GM21576 (cell line): Measurements from ENCODE around the gene SIGLEC8.
"Not testable (repeated sequence)": the region's sequence is repeated elsewhere in the genome, so short reads cannot be mapped to it uniquely, and the experiment has no call there.

ENCODE experiments used
- ATAC-seq: cut with Tn5 transposase; IDR thresholded peaks from one replicate; pipeline ENCODE4 v1.9.1; 2021; ENCODE audit warnings: mild to moderate bottlenecking, moderate library complexity; ENCODE audit not compliant: unreplicated experiment

SIGLEC8 gene

GRCh38 chr19:51458051-51458645, at the start of gene SIGLEC8:
TSS of gene SIGLEC8 (minus strand) at chr19:51458454. CDS start at chr19:51458387, 67 bp downstream.
- ATAC-seq: no peak

- no peak for ATAC-seq
These were observed 49.4 kb upstream of the SIGLEC8 start for GRCh38 chr19:51507640-51508058.

- ATAC-seq: no peak
These were observed 48.9 kb upstream of the SIGLEC8 start for GRCh38 chr19:51507192-51507591.

- ATAC-seq: no peak
These were observed 47.6 kb upstream of the SIGLEC8 start for GRCh38 chr19:51505904-51506303.

GRCh38 chr19:51503896-51504295, 45.6 kb upstream of the SIGLEC8 start:
- no peak for ATAC-seq

- no peak for ATAC-seq
These were observed 45.1 kb upstream of the SIGLEC8 start for GRCh38 chr19:51503286-51503817.

GRCh38 chr19:51501594-51502263, 43.5 kb upstream of the SIGLEC8 start, which contains the start of gene SIGLEC12:
TSS of gene SIGLEC12 (minus strand) at chr19:51501800. CDS start at chr19:51501733, 67 bp downstream.
- no peak for ATAC-seq

- not testable (repeated sequence) for ATAC-seq
These were observed 42.7 kb upstream of the SIGLEC8 start for GRCh38 chr19:51500931-51501330.

- ATAC-seq: no peak
These were observed 39.4 kb upstream of the SIGLEC8 start for GRCh38 chr19:51497666-51498065.

GRCh38 chr19:51493776-51494175, 35.5 kb upstream of the SIGLEC8 start:
- ATAC-seq: no peak

GRCh38 chr19:51491586-51491985, 33.3 kb upstream of the SIGLEC8 start:
- ATAC-seq: no peak

GRCh38 chr19:51490676-51491075, 32.4 kb upstream of the SIGLEC8 start:
- no peak for ATAC-seq

- no peak for ATAC-seq
These were observed 30.9 kb upstream of the SIGLEC8 start for GRCh38 chr19:51489113-51489512.

- ATAC-seq: no peak
These were observed 30.2 kb upstream of the SIGLEC8 start for GRCh38 chr19:51488491-51488890.

GRCh38 chr19:51485960-51486660, 27.9 kb upstream of the SIGLEC8 start:
- ATAC-seq: no peak

GRCh38 chr19:51480590-51480989, 22.3 kb upstream of the SIGLEC8 start:
- ATAC-seq: no peak

- no peak for ATAC-seq
These were observed 21.5 kb upstream of the SIGLEC8 start for GRCh38 chr19:51479531-51480331.

- no peak for ATAC-seq
These were observed 20.4 kb upstream of the SIGLEC8 start, which contains the start of gene CEACAM18 for GRCh38 chr19:51478381-51479234. TSS of gene CEACAM18 (plus strand) at chr19:51478539.

GRCh38 chr19:51477344-51477743, 19.1 kb upstream of the SIGLEC8 start:
- no peak for ATAC-seq

GRCh38 chr19:51476164-51476563, 17.9 kb upstream of the SIGLEC8 start:
- ATAC-seq: no peak
